NCI-H2171 treated with DMSO at 0.1 percent for 48 hours (cell line): ENCODE results near the gene ANAPC16.
A peak's percentile ranks its signal among the peaks of the same experiment; 100 is the strongest.
"Not testable (repeated sequence)": the region's sequence is repeated elsewhere in the genome, so short reads cannot be mapped to it uniquely, and the experiment has no call there.

Experiments
- DNase-seq: peaks from one replicate; lab custom pipeline; 2025; lab: John Stamatoyannopoulos, UW

Gene ANAPC16

DNA sequence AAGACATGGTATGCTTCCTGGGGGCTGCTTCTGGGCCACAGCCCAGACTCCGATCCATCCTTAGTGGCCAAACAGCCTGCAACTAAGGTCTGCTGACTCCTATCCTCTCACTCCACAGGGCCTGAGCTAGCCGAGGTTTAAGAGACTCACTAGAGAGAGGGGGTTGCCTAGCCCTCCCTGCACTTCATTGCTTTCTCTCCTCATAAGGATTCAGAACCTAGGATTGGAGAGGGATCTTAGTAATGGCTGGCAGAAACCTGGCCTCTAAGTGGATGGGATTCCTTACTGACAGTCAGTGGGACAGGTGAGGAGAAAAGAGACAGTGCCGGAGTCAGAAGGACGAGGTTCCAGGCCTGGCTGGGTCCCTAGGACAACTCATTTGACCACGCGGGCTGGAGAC lies 49.7 kb downstream of the ANAPC16 start:
- DNase-seq, result no peak

DNA sequence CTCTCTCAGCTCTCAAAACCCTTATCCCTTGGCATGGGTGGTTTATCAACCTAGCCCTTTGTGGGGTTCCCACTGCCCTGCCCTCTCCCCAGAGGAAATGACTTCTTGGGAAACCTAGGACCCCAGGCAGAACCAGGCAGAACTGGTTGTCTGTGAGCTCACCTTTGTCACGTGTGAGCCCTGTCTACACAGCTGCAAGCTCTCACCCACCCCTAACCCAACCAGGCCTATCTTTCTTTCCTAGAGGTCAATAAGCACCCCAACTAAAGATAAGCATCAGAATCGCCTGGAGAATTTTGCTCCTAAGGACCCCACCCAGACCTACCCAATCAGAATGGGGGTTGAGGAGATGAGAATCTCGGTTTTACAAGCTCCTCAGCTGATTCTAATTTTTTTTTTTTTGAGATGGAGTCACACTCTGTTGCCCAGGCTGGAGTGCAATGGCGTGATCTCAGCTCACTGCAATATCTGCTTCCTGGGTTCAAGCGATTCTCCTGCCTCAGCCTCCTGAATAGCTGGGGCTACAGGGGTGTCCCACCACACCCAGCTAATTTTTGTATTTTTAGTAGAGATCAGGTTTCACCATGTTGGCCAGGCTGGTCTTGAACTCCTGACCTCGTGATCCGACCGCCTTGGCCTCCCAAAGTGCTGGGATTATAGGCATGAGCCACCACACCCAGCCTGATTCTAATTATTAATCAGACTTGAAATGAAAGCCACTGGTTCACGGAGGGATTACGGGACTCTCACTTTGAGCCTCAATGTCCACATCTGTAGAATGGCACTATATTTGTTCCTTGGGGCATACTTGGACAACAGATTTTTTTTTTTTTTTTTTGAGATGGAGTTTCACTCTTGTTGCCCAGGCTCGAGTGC lies 50.4 kb downstream of the ANAPC16 start:
- no peak for DNase-seq

DNA sequence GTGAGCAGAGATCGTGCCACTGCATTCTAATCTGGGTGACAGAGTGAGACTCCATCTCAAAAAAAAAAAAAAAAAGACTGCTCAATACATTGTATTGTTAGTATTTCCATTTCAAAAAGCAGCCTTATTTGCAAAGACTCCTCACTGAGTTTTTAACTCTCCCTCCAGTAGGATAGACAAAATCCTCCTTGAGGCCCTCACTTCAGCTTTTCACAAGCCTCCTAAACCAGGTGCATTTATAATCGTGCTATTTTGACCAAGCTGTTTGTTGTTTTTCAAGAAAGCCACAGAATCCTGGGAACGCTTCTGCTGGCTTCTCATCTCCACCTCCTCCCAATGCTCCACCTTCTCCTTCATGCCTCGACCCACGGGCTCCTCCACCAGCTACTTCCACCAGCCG lies 51.6 kb downstream of the ANAPC16 start:
- DNase-seq, result no peak

DNA sequence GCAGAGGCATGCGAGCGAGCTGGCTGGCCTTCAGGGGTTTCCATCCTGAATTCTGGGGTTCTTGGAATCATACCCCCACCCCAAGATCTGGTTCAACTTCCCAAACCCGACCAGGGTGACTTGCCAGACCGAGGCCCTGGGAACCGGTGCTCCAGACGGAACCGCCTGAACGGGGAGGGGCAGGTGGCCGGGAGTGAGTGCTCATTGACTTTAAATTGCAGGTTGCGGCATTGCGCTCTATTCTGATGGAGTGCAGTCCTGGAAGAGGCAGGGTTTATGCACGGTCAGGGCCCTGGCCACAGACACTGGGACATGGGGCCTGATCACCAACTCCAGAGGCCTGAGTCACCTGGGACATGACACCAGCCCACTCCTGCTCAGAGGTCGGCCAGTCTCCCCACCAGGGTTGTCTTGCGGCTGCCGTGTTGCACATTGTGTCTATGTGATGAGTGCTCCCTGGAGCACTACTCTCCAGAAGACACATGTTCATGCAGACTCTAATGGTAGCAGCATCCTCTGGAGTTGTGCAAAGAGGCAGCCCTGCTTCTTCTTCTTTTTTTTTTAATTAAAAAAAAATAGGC lies 52.1 kb downstream of the ANAPC16 start:
- no peak for DNase-seq

DNA sequence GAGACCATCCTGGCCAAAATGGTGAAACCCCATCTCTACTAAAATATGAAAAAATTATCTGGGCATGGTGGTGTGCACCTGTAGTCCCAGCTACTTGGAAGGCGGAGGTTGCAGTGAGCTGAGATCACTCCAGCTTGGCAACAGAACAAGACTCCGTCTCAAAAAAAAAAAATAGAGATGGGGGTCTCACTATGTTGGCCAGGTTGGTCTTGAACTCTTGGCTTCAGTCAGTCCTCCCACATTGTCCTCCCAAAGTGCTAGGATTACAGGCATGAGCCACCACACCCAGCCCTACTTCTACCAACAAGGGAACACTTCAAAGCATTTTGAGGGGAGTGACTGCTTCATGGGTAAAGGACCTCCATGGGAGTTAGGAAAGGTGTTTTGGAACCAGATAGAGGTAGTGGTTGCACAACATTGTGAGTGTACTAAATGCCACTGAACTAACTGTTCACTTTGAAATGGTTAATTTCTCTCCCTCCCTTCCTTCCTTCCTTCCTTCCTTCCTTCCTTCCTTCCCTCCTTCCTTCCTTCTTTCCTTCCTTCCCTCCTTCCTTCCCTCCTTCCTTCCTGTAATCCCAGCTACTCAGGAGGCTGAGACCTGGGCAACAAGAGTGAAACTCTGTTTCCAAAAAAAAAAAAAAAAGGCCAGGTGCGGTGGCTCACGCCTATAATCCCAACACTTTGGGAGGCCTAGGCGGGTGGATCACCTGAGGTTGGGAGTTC lies 52.8 kb downstream of the ANAPC16 start:
- not testable (repeated sequence) for DNase-seq

DNA sequence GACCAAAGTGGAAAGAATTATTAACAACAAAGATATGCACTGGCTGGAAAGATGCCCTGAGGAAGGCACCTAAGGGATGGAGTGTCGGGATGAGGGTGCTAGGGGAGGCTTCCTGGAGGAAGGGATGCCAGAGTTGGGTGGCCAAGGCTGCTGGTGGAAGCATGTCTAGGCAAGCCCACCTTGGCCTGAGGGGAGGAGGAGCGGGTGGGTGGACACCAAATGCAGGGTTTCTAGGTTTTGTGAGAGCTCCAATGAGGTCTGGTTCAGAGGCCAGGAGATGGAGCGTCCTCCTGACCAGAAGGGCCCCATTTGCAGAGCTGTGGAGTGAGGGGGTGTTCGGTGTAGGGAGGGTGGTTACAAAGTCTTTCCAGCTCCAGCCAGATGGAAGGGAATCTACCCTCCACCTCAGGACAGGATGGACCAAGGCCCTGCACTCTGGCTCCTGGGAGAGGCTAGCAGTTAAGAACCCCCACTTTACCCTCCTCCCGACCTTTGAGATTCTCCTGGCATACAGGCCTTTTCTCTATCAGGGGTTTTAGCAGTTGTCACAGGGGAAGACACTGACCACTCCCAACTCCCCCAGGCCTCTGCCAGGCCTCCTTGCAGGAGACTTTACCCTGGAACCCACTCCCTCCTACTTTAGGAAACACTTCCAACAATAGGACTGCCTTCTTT lies 54.9 kb downstream of the ANAPC16 start:
- no peak for DNase-seq

DNA sequence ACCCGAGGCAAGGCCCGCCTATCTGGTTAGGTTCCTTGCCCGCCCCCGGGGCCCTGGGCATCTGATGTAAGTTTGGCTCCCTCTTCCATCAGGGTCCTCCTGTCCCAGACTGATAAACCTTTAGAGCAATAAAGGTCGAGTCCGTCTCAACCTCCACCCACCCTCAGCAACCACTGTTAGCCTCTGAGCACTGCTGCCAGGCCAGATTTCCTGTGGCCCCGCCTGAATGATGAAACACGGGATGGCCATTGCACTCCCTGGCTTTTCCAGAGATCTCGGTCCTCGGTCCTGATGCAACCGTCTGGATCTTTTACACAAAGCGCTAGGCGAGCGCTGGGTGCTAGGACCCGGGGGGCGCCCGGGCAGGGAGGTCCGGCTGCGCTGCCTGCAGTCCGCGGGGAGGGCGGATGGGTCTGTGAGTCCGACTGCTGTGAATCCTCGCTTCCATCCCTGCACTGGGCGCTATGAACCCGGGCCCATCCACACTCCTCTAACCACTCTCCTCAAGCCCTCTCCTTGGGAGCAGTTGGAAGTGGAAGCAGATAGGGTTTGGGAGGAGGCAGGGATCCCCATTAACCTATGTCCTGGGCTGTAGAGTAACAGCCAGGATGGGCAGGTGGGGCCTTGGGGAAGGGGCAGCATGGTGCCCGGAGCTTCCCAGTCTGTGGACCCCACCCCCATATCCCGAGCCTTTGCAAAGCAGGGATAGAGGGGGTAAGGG lies 57.0 kb downstream of the ANAPC16 start:
- peak; percentile 53 for DNase-seq

DNA sequence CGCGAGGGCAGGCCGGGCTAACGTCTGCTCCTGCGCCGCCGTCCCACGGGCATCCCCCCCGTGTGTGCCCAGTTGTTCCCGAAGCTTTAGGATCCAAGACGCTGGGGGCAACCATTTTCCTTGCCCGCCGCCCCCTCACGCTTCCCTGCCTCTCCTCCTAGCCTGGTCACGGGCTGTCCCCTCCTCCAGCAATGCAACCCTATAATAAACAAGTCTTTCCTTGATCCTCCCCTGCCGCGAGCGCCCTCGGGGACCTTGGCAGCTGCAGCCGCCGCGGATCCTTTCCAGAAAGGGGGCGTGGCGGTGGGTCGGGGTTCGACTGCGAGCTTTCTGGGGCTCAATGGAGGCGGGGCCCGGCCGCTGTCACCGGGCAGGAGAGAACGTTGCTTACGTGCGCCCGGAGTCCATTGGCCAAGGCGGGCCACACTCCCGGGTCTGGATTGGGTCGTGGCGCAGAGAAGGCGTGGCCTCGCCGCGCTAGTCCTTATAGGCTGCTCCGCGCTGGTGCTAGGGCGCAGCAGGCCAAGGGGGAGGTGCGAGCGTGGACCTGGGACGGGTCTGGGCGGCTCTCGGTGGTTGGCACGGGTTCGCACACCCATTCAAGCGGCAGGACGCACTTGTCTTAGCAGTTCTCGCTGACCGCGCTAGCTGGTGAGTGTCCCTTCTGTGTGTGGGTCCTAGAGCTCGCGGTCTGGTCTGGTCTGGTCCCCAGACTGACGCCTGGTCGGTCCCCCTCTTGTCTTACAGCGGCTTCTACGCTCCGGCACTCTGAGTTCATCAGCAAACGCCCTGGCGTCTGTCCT lies 57.8 kb downstream of the ANAPC16 start, which contains the start of gene DDIT4:
DDIT4 (plus strand) TSS at position 515 of the 803 bp plus-strand sequence. CDS start 293 bp downstream, outside the sequence.
- peak; percentile 94 for DNase-seq

DNA sequence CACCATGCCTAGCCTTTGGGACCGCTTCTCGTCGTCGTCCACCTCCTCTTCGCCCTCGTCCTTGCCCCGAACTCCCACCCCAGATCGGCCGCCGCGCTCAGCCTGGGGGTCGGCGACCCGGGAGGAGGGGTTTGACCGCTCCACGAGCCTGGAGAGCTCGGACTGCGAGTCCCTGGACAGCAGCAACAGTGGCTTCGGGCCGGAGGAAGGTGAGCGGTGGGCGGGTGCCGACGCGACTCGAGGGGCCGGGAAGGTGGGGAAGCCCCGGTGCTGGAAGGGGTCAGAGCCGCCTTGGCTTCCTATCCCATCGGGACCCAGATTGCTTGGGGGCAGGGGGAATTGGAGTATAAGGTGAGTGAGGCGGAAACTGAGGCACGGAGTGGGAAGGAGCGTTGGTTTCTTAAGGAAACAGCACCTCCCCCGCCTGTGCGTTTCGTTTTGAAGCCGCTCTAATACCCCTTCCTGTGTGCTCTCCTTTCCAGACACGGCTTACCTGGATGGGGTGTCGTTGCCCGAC lies 58.5 kb downstream of the ANAPC16 start:
- no peak for DNase-seq

DNA sequence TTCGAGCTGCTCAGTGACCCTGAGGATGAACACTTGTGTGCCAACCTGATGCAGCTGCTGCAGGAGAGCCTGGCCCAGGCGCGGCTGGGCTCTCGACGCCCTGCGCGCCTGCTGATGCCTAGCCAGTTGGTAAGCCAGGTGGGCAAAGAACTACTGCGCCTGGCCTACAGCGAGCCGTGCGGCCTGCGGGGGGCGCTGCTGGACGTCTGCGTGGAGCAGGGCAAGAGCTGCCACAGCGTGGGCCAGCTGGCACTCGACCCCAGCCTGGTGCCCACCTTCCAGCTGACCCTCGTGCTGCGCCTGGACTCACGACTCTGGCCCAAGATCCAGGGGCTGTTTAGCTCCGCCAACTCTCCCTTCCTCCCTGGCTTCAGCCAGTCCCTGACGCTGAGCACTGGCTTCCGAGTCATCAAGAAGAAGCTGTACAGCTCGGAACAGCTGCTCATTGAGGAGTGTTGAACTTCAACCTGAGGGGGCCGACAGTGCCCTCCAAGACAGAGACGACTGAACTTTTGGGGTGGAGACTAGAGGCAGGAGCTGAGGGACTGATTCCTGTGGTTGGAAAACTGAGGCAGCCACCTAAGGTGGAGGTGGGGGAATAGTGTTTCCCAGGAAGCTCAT lies 59.0 kb downstream of the ANAPC16 start:
- peak; percentile 44 for DNase-seq

DNA sequence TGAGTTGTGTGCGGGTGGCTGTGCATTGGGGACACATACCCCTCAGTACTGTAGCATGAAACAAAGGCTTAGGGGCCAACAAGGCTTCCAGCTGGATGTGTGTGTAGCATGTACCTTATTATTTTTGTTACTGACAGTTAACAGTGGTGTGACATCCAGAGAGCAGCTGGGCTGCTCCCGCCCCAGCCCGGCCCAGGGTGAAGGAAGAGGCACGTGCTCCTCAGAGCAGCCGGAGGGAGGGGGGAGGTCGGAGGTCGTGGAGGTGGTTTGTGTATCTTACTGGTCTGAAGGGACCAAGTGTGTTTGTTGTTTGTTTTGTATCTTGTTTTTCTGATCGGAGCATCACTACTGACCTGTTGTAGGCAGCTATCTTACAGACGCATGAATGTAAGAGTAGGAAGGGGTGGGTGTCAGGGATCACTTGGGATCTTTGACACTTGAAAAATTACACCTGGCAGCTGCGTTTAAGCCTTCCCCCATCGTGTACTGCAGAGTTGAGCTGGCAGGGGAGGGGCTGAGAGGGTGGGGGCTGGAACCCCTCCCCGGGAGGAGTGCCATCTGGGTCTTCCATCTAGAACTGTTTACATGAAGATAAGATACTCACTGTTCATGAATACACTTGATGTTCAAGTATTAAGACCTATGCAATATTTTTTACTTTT lies 59.7 kb downstream of the ANAPC16 start:
- DNase-seq, result peak; percentile 93

DNA sequence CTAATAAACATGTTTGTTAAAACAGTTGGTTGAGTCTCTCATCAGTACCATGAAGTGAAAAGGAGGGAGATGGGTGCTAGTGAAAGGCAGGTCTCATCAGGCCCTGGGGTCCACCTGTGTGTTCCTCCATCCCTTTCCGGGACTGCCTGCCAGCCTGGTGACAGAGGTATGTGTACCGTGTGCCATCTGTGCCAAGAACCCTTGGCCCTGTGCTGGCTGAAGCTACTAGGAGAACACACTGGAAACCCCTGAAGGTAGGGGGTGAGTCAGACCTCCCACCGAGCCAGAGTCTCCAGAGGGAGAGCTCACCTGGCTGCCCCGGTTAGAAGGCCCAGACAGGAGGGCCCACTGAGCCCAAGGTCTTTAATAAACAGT lies 60.2 kb downstream of the ANAPC16 start:
- peak; percentile 92 for DNase-seq

DNA sequence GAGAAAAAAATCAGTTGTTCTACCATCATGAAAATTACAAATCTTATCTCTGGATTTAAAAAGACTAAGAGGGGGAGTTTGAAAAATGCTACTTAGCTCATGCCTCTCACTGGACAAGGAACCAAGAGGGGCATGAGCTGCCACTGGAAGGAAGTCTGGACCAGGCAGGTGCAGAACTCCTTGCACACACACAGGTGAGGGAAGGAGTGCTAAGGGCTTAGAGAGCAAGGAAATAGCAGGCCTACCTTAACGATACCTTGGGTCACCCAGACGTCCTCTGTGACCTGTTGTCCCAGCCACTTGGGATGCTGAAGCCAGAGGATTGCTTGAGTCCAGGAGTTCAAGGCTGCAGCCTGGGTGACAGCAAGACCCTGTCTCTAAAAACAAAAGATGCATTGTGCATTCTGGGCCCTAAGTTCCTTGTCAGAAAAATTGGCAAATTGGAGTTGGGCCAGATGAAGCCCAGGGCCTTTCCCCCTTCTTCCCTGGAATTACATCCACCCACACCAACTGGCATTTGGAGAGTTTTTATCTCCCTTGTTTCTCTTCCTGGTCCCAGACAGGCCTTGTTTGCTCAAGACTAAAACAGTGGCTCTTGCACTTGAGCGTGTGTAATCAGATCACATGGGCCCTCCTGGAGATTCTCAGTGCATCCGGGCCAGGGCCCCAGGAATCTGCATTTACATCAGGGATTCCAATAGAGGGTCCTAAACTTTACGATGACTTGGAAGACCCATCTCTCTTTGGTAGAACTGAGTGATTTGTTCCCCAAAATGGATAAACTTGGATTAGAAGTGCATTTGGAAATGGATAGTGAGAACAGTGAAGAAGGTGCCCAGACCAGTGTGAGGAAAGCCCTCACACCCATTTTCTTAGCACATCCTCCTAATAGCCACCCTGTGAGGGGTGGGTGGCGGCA lies 60.9 kb downstream of the ANAPC16 start:
- DNase-seq, result peak; percentile 32

DNA sequence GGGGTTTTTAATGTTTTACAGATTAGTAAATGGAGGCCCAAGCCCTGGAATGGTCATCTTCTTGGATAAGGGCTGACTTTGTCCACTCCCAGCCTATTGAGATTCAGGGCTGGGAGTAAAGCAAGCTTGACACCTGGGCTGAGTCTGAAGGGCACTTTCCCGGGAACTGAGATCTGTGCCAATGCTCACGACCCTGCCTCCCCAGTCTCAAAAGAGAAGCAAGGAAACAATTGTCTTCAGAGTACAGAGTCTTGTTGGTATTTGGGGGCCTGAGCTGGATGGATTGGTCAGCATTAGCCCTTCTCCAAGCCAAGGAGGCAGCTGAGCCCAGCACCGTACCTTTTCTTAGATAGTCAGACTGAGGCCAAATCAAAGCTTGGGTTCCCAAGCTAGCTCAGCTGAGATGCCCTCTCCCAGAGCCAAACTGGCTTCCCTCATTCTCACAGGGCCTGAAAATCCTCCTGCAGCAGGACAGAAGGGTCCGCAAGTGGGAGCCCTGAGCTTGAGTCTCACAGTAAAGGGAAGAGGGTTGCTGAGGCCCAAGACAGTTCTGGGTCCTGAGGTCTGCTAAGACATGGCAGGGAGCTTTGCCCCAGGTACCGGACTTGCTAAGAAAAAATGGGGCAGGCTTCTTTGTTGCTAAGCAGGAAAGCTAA lies 61.7 kb downstream of the ANAPC16 start:
- no peak for DNase-seq

DNA sequence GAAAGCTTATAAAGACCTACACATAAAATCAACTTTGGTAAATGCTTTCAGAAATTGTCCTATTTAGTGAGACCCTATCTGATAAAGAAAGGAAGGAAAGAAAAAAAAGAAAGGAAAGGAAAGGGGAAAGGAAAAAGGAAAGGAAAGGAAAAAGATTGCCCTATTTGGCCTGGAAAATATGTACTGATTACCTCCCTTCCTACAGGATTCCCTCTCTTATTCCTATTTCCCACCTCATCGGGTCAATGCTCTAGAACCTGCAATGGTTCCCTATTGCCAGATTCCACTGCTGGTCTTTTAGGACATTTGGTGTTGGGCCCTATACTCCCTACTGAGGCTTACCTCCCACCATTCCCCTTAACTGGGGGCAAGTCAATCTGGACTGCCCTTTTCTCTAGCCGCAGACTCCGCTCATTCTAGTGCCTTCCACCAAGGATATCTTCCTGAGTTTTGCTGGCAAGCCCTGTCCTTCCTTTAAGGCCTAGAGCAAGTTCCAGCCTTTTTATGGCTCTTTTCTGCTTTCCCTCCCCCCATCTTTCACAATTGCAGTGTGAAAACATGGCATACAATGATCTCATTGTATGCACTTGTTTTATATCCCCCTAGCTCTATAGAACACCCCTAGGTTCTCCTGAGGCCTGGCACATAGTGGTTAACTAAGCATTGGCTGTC lies 62.3 kb downstream of the ANAPC16 start:
- DNase-seq, result no peak

DNA sequence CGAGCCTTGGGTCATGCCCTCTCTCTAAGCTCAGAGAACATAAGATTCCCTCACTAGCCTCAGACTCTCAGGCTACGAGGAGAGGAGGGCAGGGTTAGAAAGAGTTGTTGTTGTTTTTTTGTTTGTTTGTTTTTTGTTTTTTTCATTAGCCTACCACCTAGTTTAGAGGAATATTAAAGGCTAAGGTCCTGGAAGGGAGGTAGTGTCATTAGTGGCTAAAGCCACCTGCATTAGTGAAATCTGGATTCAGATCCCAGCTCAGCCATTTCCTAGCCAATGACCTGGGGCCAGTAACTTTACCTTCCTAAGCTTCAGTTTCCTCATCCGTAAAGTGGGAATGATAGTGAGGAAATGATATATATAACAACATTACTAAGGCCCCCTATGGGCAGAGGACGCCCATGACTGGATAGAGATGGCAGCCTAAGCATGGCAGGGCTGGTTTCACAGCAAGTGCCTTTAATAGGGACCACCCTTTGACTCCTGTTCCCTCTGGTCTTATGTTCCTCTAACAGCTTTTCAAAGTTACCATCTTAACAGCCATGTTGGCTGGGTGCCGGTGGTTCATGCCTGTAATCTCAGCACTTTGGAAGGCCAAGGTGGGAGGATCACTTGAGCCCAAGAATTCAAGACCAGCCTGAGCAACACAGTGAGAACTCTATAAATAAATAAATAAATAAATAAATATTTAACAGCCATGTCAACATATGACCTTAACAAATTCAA lies 63.0 kb downstream of the ANAPC16 start:
- DNase-seq, result no peak

DNA sequence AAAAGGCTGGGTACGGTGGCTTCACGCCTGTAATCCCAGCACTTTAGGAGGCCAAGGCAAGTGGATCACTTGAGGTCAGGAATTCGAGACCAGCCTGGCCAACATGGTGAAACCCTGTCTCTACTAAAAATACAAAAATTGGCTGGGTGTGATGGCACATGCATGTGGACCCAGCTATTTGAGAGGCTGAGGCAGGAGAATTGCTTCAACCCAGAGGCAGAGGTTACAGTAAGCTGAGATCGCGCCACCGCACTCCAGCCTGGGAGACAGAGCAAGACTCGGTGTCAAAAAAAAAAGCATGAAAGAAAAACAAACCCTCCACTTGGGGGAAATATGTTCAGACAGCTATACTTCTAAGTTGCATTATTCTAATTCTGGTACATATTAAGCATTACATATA lies 63.8 kb downstream of the ANAPC16 start:
- DNase-seq, result not testable (repeated sequence)
